Measurements from ENCODE around the gene CYSRT1.

CYSRT1 gene

DNA sequence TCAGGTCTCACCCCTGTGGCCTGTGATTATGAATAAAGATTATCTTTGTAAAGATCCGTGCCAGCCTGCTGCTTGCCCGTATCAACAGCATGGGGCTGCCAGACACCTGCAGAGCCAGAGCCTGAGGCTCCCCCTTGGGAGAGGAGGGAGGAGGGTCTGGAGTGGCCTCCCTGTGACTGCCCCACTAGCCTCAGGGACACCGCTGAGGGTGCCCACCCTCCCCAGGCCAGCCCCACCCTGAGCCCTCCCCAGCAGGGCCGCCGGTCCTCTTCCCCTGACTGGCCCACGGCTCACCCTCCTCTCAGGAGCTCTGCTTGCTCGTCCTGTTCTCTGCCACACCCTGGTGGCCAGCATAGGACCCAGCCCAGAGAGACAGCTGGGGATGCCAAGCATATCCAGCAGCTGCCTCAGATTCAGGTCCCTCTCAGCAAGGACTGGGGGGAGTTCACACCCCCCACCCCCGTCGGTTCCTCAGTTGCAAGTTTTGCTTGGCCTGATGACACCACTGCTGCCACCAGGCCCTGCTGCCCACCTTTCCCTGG, 34.6 kb upstream of the CYSRT1 start:
- no peak for DNase-seq

DNA sequence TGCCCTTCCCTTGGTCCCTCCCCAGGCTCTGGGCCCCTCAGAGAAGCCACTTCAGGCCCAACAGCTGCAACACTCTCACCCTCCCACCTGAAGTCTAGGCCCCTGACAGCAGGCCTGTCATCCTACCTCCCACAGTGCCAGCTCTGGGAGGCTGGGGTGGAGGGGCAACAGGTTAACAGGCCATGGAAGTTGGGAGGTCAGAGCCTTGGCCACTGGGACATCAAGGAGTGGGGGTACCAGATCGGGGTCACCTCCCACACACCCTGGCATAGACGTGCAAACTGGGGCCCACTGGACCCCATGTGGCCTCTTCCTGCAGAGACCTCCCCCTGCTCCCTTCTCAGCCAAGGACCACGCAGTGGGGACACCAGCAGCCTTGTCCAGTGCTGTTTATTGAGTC, 33.7 kb upstream of the CYSRT1 start:
- DNase-seq, result no peak

DNA sequence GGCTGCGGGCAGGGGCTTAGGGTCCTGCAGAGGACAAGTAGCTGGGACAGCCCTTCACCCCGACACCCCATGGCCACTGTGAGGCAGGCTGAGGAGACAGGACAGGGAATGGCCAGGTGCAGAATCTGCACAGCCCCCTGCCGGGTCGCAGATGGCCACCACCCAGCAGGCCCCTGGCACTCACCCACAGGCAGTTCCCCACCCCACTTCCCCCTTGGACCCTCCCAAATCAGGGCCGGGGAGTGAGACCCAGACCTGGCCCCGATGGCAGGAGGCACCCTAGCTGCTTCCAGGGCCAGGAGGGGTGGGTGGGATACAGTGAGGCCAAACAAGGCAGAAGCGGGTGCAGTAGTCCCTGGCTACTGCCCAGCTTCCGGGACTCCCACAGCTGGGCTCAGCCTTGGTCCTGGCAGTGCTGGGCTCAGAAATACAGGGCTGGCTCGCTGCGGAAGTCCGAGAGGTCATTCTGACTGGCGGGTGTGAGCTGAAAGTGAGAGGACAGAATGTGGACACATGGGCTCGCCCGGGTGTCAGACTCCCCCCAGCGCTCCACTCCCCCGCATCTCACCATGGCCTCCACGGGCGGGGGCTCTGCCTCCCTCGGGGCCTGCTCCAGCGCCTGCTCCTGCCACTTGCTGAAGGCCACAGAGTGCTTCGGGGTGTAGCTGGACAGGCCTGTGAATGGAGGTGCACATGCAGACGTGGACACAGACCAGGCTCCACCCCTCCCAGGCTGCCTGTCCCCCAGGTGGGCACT, 33.1 kb upstream of the CYSRT1 start:
- no peak for DNase-seq

DNA sequence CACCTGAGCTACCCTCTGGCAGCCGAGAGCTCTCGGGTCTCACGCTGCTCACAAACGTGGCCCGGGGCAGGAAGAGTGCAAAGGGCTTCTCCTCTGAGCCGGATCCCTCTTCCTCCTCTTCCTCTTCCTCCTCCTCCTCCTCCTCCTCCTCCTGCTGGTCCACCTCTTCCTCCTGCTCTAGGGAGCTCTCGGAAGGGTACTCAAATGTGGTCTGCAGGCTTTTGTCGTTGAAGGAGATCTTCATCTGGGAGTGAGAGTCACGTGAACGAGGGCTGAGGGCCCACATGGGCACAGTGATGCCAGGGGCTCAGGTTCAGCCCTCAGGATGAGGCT, 32.6 kb upstream of the CYSRT1 start:
- DNase-seq, result no peak

DNA sequence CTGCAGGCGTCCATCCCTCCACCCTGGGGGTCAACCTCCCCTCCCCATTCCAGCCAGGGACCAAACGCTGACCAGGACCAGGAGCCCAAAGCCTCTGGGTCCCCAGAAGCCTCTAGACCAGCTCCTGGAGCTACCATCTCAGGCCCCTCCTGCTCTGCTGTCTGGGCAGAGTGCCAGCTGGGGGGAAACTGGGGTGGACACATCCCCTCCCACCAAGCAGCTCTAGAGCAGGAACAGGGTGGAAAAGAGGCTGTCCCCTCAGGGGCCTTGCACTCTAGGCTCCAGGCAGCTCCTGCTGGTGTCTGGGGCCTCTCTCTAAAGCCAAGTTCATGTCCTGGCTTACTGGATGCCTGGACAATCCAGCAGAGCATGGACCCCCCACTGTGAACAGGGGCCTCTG, 32.1 kb upstream of the CYSRT1 start:
- DNase-seq, result no peak

DNA sequence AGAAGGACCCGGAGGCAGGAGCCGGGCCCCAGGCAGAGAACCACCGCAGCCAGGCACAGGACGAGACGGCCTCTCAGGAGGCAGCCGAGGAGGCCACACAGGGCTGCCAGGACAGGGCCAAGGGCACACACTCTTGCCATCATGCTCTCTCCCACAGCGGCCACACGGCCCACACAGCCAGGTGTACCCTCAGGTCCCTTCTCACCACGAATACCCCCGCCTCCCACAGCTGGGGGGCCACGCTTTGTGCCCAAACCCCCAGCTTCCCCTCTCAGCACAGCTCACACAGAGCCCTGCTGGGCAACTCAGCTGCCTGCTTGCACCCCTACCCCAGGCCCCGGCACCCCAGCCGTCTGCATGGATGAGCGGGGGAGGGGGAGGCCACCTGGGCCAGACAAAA, 31.2 kb upstream of the CYSRT1 start:
- no peak for DNase-seq

DNA sequence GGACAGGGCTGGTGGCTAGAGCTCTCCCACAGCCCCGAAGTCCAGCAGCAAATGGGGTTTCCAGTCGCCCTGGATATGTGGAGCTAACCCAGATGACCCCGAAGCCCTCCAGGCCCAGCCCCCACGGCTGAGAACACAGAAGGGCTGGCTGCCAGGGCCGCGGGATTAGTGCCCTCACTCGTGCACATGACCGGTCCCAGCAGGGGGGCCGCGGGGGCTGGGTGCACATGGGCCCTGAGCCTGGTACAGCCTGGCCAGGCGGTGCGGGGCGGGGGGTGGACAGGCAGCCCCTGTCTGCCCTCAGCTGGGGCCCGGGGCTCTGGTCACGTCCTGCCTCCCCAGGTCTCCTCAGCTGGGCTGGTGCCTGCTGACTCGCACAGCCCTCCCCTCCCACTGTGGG, 30.6 kb upstream of the CYSRT1 start:
- no peak for DNase-seq

DNA sequence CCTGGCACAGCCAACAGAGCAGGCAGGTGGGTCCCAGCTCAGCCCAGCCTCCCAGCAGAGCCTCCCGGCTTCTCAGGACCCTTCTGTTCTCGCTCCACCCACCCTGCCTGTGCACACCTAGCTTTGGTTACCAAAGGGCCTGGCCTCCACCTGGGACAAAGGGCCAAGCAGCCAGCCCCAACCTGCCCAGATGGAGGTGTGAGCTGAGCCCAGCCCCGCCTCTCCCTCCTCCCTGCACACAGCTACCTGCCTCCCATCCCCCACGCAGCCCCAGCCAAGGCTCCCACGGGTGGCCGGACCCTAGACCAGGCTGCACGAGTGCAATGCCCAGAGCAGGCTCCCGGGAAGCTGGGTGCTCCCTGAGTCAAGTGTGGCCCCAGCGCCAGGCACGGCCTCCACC, 30.1 kb upstream of the CYSRT1 start:
- DNase-seq, result no peak

DNA sequence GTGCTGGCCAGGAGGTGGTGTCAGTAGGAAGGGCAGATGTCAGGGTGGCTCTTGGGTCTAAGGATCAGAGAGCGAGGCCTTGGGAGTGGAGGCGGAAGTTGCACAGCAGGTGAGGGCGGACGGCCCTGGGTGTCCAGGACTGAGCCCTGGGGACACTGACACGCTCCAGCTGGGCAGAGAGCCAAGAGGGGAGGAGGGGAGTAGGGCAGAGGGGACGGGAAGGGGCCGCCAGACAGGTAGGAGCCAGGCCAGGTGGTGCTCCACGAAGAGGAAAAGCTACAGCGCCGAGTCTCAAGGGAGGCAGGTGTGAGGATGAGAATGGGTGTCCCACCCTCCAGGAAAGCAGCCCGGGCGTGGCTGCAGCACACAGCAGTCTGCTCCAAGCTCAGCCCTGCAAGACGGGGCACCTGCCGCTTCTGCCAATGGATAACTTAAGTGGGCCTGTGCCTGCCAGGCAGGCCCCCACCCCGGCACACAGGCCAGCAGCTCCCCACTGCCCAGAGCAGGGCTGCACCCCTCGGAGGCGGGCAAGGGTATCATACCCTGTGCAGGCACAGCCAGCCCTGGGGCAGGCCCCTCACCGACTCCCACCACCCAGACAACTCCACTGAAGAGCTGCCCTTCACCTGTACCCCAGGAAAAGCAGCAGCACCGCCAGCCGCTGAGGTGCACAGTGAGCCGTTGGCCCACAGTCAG, 29.3 kb upstream of the CYSRT1 start:
- no peak for DNase-seq

DNA sequence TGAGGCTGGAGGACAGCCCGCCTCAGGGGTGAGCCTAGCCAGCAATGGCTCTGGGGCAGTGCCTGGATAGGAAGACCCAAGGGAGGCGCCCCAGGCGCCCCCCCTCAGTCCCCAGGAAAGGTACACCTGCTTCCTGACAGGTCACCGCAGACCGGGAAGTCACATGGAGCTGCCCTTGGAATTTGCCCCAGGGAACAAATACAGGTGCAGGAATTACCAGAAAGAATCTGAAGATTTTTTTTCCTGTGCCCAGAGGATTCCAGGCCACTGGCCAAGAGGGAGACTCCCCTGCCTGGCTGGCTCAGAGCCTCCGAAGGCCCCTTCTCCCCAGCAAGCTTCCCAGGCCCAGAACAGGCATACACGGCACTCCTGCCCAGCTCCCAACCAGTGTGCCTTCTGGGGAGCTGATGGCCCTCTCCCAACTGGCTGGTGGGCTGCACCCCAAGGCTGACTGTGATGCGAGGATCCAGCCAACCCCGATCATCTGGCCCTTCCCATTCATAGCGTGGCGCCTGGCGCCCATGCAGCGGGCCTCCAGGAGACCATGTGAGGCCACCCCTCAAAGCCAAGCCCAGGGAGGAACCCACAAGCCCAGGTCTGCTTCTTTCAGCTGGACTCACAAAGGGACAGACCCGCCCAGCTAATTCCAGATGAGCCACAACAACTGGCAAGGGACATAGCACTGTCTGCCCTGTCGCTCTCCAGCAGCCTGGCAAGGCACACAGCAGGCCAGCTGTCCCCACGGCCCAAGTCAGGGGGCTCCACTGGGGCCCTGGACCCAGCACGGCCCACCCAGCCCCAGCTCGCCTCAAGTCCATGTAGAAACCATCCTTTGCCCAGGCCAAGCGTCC, 26.7 kb upstream of the CYSRT1 start:
- no peak for DNase-seq

DNA sequence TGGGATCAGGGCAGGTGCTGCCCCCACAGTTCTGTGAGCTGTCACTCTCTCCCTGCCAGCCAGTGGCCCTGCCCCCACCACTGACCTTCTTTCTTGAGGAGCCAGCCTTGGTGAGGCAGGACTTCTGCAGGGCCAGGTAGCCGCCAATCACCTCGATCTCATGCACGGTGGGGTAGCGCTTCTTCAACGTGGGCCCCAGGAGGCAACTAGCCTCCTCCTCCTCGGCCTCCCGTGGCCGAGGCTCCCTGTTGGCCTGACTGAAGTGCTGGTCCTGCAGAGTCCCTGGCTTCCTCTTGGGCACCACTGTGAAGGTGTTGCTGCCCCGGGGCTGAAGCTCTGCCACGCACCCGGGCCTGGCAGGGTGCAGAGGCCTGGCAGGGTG, 26.1 kb upstream of the CYSRT1 start:
- no peak for DNase-seq

DNA sequence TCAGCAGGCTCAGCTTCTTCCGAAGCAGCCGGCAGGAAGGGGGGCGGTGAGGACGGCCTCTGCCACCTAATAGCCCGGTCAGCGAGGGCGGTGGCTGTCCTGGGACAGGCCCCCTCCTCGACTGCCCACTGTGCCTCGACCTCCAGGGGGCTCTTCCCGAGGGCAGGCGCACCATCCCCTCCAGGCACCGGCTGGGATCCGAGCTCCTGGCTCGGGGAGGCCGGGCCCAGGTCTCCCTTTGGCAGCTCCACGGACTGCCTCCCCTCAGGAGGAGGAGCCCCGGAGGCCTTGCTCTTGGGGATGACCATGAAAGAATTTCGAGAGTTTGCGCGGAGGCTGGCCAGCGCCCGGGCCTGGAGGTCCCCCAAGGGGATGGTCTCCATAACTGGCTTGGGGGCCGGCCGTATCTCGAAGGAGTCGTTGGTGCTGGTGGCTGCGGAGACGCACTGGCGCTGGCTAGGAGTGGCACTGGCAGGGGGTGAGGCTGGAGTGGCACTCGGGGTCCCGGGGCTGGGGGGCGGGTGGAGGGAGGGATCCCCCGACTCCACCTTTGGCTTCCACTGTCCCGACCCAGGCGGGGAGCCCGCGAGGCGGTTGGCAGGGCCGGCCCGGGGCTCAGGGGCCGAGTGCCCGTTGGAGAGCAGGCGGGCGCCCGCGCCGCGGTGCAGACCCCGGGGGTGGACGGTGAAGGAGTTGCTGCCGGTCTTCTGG, 25.4 kb upstream of the CYSRT1 start:
- no peak for DNase-seq

DNA sequence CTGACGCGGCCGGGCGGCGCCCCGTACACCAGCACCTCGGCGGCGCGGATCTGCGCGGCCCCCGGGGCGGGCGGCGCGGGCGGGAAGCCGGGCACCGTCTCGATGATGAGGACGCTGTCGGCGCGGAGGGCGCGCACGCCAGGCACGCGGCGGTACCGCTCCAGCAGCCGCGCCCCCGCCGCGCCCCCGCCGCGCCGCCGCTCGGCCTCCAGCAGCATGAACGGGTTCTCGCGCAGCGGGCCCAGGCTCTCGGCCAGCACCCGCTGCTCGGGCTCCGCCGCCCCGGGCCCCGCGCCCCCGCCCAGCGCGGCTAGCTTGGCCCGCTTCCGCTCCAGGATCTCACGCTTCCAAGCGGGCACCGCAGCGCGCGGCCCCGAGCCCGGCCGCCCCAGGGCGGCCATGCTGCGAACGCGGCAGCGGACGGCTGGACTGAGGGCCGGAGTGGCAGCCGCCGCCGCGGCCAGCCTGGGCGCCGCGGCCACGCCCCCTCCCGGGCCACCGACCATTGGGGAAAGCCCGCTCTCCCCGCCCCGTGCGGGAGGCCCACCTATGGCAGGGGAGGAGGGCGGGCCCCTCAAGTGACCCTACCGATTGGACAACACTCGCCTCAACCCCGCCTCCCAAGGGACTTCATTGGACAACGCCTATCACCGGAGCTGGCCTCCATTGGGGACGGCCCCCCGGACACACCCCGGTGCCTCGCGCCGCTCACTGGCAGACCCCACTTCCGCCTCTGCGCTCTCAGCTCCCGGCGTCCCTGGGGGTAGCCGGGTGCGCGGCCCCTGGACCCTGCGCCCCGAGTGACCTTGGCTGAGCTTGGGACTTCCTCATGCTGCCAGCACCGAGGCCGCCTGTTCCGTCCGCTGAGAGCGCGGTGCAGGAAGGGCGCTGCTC, 24.4 kb upstream of the CYSRT1 start, which contains the start of gene TPRN:
TPRN (minus strand) TSS at position 431 of the 894 bp plus-strand sequence; CDS start at position 401, 30 bp downstream.
- peak; percentile 99 to 100 (median 100) for DNase-seq

DNA sequence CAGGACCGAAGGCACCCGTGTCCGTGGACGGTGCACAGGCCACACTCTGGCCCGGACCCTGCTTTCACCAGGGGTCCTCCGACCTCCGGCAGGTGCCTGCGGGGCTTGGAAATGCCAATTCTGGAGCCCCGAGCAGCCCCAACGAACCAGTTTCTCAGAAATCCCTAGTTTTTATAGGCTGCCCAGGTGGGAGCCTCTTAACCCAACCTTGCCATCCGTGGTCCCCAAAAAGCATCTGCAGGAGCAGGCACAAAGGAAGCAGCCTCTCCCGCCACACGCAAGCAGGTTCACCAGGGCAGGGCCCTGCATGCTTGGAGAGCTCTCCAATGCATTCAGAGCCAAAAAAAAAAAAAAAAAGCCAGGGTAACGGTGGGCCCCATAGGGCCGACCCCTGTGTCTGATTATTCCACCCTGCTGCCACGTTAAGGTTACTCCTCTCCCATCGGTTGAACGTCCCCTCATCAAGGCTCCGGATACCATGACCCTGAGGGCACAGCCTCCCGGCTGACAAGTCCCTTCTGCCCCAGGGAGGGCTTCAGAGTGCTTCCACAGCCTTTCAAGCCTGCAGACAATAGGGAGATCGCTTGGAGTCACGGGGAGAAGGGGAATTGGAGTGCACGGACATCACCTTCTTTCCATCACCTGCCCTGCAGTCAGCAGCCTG, 23.6 kb upstream of the CYSRT1 start:
- DNase-seq, result no peak

DNA sequence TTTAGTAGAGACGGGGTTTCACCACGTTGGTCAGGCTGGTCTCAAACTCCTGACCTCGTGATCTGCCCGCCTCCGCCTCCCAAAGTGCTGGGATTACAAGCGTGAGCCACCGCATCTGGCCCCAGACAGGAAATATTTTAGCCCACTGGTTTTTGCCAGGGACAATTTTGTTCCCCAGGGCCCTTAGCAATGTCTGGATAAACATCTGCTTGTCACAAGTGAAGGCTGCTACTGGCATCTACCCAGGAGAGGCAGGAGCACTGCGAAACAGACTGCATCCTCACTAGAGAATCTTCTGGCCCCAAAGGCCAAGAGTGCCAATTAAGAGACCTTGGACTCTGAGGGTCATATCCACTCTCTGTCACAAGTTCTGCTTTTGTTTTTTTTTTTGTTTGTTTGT, 22.0 kb upstream of the CYSRT1 start:
- no peak for DNase-seq

DNA sequence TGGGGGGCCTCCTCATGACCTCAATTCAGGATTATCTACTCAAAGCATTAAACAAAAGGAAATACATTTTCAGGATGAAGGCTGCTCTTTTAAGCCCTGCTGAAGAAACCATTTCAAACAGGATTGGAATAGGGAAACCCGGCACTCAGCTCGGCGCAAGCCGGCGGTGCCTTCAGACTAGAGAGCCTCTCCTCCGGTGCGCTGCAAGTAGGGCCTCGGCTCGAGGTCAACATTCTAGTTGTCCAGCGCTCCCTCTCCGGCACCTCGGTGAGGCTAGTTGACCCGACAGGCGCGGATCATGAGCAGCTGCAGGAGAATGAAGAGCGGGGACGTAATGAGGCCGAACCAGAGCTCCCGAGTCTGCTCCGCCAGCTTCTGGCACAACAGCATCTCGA, 20.2 kb upstream of the CYSRT1 start:
- DNase-seq, result no peak

DNA sequence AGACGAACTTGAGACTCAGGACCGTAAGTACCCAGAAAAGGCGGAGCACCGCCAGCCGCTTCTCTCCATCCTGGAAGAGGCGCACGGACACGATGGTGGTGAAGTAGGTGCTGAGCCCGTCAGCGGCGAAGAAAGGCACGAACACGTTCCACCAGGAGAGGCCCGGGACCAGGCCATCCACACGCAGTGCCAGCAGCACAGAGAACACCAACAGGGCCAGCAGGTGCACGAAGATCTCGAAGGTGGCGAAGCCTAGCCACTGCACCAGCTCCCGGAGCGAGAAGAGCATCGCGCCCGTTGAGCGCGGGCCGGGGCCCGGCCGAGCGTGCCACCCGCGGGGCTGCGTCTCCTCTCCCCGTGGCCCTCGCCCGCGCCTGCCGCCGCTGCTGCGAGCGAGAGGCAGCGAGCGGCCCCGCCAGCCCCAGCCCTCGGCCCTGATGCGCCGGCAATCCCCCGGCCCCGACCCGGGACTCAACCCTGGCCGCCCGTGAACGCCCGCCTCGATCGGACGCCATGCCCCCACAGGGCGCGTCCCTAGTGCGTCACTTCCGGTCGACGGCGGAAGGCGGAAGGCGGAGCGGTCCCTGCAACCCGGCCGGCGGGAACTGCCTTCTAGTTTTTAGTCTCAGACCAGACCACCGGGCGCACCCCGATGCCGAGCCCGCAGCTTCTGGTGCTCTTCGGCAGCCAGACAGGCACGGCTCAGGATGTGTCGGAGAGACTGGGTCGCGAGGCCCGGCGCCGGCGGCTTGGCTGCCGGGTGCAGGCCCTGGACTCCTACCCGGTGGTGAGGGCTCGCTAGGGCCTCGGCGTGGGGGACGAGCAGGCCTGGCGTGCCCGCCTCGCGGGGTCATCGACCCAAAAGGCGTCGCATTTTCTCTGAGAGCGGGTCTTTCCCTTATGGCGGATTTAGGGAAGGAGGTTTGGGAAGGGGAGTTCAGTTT, 19.6 kb upstream of the CYSRT1 start, which contains the start of the genes NDOR1 and TMEM203:
NDOR1 (plus strand) TSS at position 575 of the 944 bp plus-strand sequence; CDS start at position 653, 78 bp downstream.
TMEM203 (minus strand) TSS at position 523 of the 944 bp plus-strand sequence; CDS start at position 289, 234 bp downstream.
- peak; percentile 93 to 96 (median 94) for DNase-seq

DNA sequence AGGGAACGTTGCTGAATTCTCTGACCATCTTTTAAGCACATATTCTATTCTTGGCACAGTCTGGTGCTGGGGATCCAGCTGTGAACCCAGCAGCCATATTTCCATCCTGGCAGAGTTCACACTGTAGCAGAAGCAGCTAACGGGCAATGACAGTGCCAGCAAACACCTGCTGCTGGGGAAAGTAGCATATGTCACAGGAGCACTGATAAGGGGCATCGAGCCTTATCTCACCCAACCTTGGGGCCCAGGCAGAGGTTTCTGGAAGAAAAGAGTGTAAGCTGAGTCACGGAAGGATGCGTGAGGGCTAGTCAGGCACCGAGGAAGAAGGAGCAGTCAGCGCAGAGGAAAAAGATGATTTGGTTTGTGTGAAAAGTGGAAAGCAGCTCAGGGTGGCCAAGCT, 18.4 kb upstream of the CYSRT1 start:
- no peak for DNase-seq

DNA sequence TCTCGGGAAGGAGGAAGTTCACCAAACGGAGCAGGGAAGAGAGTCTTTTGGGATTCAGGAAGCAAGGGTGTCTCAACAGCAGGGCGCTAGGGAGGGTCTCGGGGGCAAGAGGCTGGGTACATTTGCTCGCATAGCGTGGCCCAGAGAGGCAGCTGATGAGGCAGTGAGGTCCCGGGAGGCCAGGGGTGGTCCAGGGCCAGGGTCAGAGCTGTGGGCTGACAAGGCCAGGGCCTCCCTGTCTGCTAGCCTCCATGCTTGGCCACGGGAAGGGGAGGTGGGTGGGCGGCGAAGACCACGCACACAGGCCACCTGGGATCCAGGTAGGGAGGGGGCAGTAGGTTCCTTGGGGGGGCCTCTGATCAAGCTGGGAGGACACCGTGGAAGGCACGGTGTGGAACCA, 13.4 kb upstream of the CYSRT1 start:
- no peak for DNase-seq

Data from suppressor macrophage (primary cell).